DMS114 treated with DMSO at 0.1 percent for 48 hours (cell line): Measurements from ENCODE around the gene RELN.

Experiments used
- DNase-seq: peaks from one replicate; lab custom pipeline; 2025; ENCODE audit not compliant: unreplicated experiment; lab: John Stamatoyannopoulos, UW

Gene RELN

GRCh38 chr7:103687951-103688350 is 301.5 kb downstream of the RELN start:
- DNase-seq = no peak

GRCh38 chr7:103687272-103687671 is 302.2 kb downstream of the RELN start:
- DNase-seq = no peak

GRCh38 chr7:103686763-103687162 is 302.7 kb downstream of the RELN start:
- no peak for DNase-seq

- no peak for DNase-seq
These were observed 303.4 kb downstream of the RELN start for GRCh38 chr7:103686064-103686463.

GRCh38 chr7:103685646-103686045 is 303.8 kb downstream of the RELN start:
- no peak for DNase-seq

- no peak for DNase-seq
These were observed 306.1 kb downstream of the RELN start for GRCh38 chr7:103683348-103683747.

GRCh38 chr7:103680161-103681144 is 309.0 kb downstream of the RELN start:
- no peak for DNase-seq

GRCh38 chr7:103679151-103680132 is 310.0 kb downstream of the RELN start:
- DNase-seq = no peak

- DNase-seq = no peak
These were observed 321.0 kb downstream of the RELN start for GRCh38 chr7:103668279-103668941.

GRCh38 chr7:103666326-103666725 is 323.1 kb downstream of the RELN start:
- no peak for DNase-seq

GRCh38 chr7:103664577-103664976 is 324.9 kb downstream of the RELN start:
- DNase-seq = no peak

GRCh38 chr7:103660455-103661371 is 328.7 kb downstream of the RELN start:
- no peak for DNase-seq

GRCh38 chr7:103658055-103659005 is 331.1 kb downstream of the RELN start:
- DNase-seq = no peak

- no peak for DNase-seq
These were observed 332.0 kb downstream of the RELN start for GRCh38 chr7:103657474-103657894.

GRCh38 chr7:103656221-103656620 is 333.2 kb downstream of the RELN start:
- no peak for DNase-seq

- DNase-seq = no peak
These were observed 337.7 kb downstream of the RELN start for GRCh38 chr7:103651593-103652377.

- DNase-seq = no peak
These were observed 340.4 kb downstream of the RELN start for GRCh38 chr7:103649052-103649451.

GRCh38 chr7:103648135-103648534 is 341.3 kb downstream of the RELN start:
- no peak for DNase-seq
